ENCODE results near the gene ANGPTL8. TPM values are rescaled to one million over a fixed set of nuclear protein-coding genes. Genes with fewer than 3 reads are reported as not detected.

The ANGPTL8 gene
- total RNA-seq, 1 experiment from 2014 or later = not detected

GRCh38 chr19:11204076-11204602 lies 35.3 kb upstream of the ANGPTL8 start:
- ChIA-PET CTCF (no interaction called here), POLR2A (interaction anchor here (0.6 kb wide), 1 partner anchor 103 kb away, joined by 15 read pairs; no protein-coding TSS in a partner anchor)
- no peak overlapping the region for H3K27ac ChIP-seq (ENCODE audit: low read length)

GRCh38 chr19:11204943-11205349 lies 34.5 kb upstream of the ANGPTL8 start:
- peaks cover 5% of the 10 kb centered on the region; the same call in 1 of the 2 replicates for H3K4me1 ChIP-seq (ENCODE audit: control insufficient read depth, insufficient read depth, low read length)
- H3K36me3 ChIP-seq (ENCODE audit: control insufficient read depth, insufficient read depth, low read length) = no peaks in the 10 kb centered on the region
- TF ChIP-seq REST (IDR thresholded peaks at IDR 0.05; ENCODE audit: insufficient read depth in 1 of 2, low read depth in 2 of 2, low read length in 1 of 2) (no peak), TCF7L2 (IDR thresholded peaks at IDR 0.05; ENCODE audit: low read depth, low read length) (no peak), SIN3A (IDR thresholded peaks at IDR 0.05; ENCODE audit: borderline replicate concordance, insufficient read depth, low read depth, low read length) (no peak), POLR2AphosphoS5 (IDR thresholded peaks at IDR 0.05; ENCODE audit: low read depth, low read length) (no peak)
- TF ChIP-seq, protein P1, sequence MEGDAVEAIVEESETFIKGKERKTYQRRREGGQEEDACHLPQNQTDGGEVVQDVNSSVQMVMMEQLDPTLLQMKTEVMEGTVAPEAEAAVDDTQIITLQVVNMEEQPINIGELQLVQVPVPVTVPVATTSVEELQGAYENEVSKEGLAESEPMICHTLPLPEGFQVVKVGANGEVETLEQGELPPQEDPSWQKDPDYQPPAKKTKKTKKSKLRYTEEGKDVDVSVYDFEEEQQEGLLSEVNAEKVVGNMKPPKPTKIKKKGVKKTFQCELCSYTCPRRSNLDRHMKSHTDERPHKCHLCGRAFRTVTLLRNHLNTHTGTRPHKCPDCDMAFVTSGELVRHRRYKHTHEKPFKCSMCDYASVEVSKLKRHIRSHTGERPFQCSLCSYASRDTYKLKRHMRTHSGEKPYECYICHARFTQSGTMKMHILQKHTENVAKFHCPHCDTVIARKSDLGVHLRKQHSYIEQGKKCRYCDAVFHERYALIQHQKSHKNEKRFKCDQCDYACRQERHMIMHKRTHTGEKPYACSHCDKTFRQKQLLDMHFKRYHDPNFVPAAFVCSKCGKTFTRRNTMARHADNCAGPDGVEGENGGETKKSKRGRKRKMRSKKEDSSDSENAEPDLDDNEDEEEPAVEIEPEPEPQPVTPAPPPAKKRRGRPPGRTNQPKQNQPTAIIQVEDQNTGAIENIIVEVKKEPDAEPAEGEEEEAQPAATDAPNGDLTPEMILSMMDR (IDR thresholded peaks at IDR 0.05) = no peak
- CTCF ChIA-PET = no interaction called here
- POLR2A ChIA-PET = no interaction called here
- H3K27ac ChIP-seq (ENCODE audit: low read length) = no peak overlapping the region
- intact Hi-C loops (cut with micrococcal nuclease; ENCODE audit: unreplicated experiment) (loop anchor here (5.0 kb wide), 1 partner anchor 68 kb away; no protein-coding TSS in a partner anchor), in situ Hi-C loops (cut with HindIII; ENCODE audit: low pct_unique_long_range_greater_than_20kb, low sequenced_read_pairs) (no loop called here)
- H3K27me3 ChIP-seq (ENCODE audit: control insufficient read depth, insufficient read depth, low read length) = no peaks in the 10 kb centered on the region
- no peak for ATAC-seq
- H3K9me3 ChIP-seq (ENCODE audit: control insufficient read depth, insufficient read depth, low read depth, low read length) = no peaks in the 10 kb centered on the region
- BruUV-seq (replicated peaks) = no TSS peak
- DNase-seq (ENCODE audit: low read depth, low spot score) = no peak
- no peak overlapping the region for H3K4me3 ChIP-seq (ENCODE audit: low read depth in 2 of 2, low read length in 2 of 2)

More at GRCh38 chr19:11204076-11204602, 35.3 kb upstream of the ANGPTL8 start:
- no TSS peak for BruUV-seq (replicated peaks)
- Histone ChIP-seq H3K4me1 (ENCODE audit: control insufficient read depth, insufficient read depth, low read length) (peaks cover 6% of the 10 kb centered on the region; the same call in 1 of the 2 replicates), H3K4me3 (ENCODE audit: low read depth in 2 of 2, low read length in 2 of 2) (no peak overlapping the region), H3K9me3 (ENCODE audit: control insufficient read depth, insufficient read depth, low read depth, low read length) (no peaks in the 10 kb centered on the region), H3K36me3 (ENCODE audit: control insufficient read depth, insufficient read depth, low read length) (no peaks in the 10 kb centered on the region), H3K27me3 (ENCODE audit: control insufficient read depth, insufficient read depth, low read length) (no peaks in the 10 kb centered on the region)
- intact Hi-C loops (cut with micrococcal nuclease; ENCODE audit: unreplicated experiment) (loop anchor here (5.0 kb wide), 1 partner anchor 67 kb away; no protein-coding TSS in a partner anchor), in situ Hi-C loops (cut with HindIII; ENCODE audit: low pct_unique_long_range_greater_than_20kb, low sequenced_read_pairs) (no loop called here)
- TF ChIP-seq TCF7L2 (IDR thresholded peaks at IDR 0.05; ENCODE audit: low read depth, low read length) (no peak), REST (IDR thresholded peaks at IDR 0.05; ENCODE audit: insufficient read depth in 1 of 2, low read depth in 2 of 2, low read length in 1 of 2) (no peak), POLR2AphosphoS5 (IDR thresholded peaks at IDR 0.05; ENCODE audit: low read depth, low read length) (no peak), SIN3A (IDR thresholded peaks at IDR 0.05; ENCODE audit: borderline replicate concordance, insufficient read depth, low read depth, low read length) (no peak)
- TF ChIP-seq, protein P1 (IDR thresholded peaks at IDR 0.05) = no peak; the same call in 1 of the 2 replicates
- ATAC-seq (no peak), DNase-seq (ENCODE audit: low read depth, low spot score) (no peak)

Data from Panc1 (cell line).